ENCODE data around the gene SLC30A2. TPM values are rescaled to one million over a fixed set of nuclear protein-coding genes. Genes with fewer than 3 reads are reported as not detected.

Gene SLC30A2
- total and polyA plus RNA-seq, 2 of the 13 experiments (the other 11 are each of a cell fraction or from before 2014, with no cell fraction given) = not detected

GRCh38 chr1:26028490-26028980 is 17.4 kb downstream of the SLC30A2 start (continued):
- TF ChIP-seq ZBTB44 (CRISPR knock-in tag; IDR thresholded peaks at IDR 0.05) (no peak), DPF2 (CRISPR knock-in tag; IDR thresholded peaks at IDR 0.05; ENCODE audit: borderline replicate concordance, low read depth) (peak; percentile 46; the same call in 1 of the 2 replicates), ZNF660 (CRISPR knock-in tag; IDR thresholded peaks at IDR 0.05; ENCODE audit: borderline replicate concordance, low read depth) (no peak), REST (IDR thresholded peaks at IDR 0.05; ENCODE audit: borderline replicate concordance in 1 of 2, low read depth in 1 of 2, low read length in 2 of 2) (no peak), ZNF281 (CRISPR knock-in tag; IDR thresholded peaks at IDR 0.05; ENCODE audit: borderline replicate concordance) (peak; percentile 96; the same call in 1 of the 2 replicates), ZSCAN25 (CRISPR knock-in tag; IDR thresholded peaks at IDR 0.05) (0 out of 2 replicates have a peak, but pooled peaks have one; percentile 58), HMGXB4 (CRISPR knock-in tag; IDR thresholded peaks at IDR 0.05; ENCODE audit: borderline replicate concordance in 1 of 2, low read depth in 1 of 2) (peak in 1 of 2 experiments; percentile 47; a peak in 1 of 4 replicates), MZF1 (CRISPR knock-in tag; IDR thresholded peaks at IDR 0.05; ENCODE audit: borderline replicate concordance) (no peak), KLF13 (CRISPR knock-in tag; IDR thresholded peaks at IDR 0.05) (no peak), SRSF9 (IDR thresholded peaks at IDR 0.05; ENCODE audit: borderline replicate concordance, insufficient read depth, low read depth, low read length, poor library complexity, severe bottlenecking) (no peak), RFX3 (CRISPR knock-in tag; IDR thresholded peaks at IDR 0.05) (no peak), ZSCAN21 (CRISPR knock-in tag; IDR thresholded peaks at IDR 0.05; ENCODE audit: borderline replicate concordance) (0 out of 2 replicates have a peak, but pooled peaks have one; percentile 49), STAG1 (CRISPR knock-in tag; IDR thresholded peaks at IDR 0.05) (no peak), ZNF75D (CRISPR knock-in tag; IDR thresholded peaks at IDR 0.05; ENCODE audit: borderline replicate concordance) (no peak), SRSF1 (optimal IDR thresholded peaks at IDR 0.05; ENCODE audit: low read depth, low read length) (peak; percentile 81), THAP8 (CRISPR knock-in tag; IDR thresholded peaks at IDR 0.05; ENCODE audit: borderline replicate concordance) (no peak), HDAC1 (CRISPR knock-in tag; IDR thresholded peaks at IDR 0.05) (0 out of 2 replicates have a peak, but pooled peaks have one; percentile 37)
